ENCODE data around the gene ABI1. TPM values are rescaled to one million over a fixed set of nuclear protein-coding genes. Genes with fewer than 3 reads are reported as not detected.

ABI1 gene
- total and polyA plus RNA-seq, 8 donors = 11.7 to 71.0 (median 22.7) TPM

DNA sequence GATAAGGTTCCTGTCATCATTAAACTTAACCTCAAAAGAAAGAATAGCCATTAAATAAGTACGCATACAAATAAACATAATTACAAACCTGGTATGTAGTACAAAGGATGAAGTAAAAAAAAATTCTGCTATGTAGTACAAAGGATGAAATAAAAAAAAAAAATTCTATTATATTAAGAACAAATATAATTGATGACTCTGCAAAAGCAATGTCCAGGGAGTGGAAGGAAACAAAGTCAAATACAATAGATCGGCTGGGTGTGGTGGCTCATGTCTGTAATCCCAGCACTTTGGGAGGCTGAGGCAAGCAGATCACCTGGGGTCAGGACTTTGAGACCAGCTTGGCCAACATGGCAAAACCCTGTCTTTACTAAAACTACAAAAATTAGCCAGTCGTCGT is 56.9 kb downstream of the ABI1 start:
- Histone ChIP-seq H3K36me3 (peaks cover 0 to 4% (median 0%) of the 10 kb centered on the region in 4 donors), H3K27me3 (no peaks in the 10 kb centered on the region), H3K4me3 (no peak overlapping the region), H3K9me3 (no peaks in the 10 kb centered on the region), H3K4me1 (peaks cover 19 to 61% (median 45%) of the 10 kb centered on the region in 4 donors), H3K27ac (no peak overlapping the region)
- intact Hi-C loops (cut with DNase I; ENCODE audit: low total_unique reads) = no loop called here
- 87 to 93% (median 92%) methylated on average over 4 of the region's 4 CpGs for WGBS, 5 donors
- DNase-seq = no peak
- TF ChIP-seq POLR2AphosphoS5 (IDR thresholded peaks at IDR 0.05) = no peak
- no peak for TF ChIP-seq EP300 (IDR thresholded peaks at IDR 0.05)
- TF ChIP-seq, protein P1, sequence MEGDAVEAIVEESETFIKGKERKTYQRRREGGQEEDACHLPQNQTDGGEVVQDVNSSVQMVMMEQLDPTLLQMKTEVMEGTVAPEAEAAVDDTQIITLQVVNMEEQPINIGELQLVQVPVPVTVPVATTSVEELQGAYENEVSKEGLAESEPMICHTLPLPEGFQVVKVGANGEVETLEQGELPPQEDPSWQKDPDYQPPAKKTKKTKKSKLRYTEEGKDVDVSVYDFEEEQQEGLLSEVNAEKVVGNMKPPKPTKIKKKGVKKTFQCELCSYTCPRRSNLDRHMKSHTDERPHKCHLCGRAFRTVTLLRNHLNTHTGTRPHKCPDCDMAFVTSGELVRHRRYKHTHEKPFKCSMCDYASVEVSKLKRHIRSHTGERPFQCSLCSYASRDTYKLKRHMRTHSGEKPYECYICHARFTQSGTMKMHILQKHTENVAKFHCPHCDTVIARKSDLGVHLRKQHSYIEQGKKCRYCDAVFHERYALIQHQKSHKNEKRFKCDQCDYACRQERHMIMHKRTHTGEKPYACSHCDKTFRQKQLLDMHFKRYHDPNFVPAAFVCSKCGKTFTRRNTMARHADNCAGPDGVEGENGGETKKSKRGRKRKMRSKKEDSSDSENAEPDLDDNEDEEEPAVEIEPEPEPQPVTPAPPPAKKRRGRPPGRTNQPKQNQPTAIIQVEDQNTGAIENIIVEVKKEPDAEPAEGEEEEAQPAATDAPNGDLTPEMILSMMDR (IDR thresholded peaks at IDR 0.05) = no peak
- no peak for TF ChIP-seq POLR2A (IDR thresholded peaks at IDR 0.05)

DNA sequence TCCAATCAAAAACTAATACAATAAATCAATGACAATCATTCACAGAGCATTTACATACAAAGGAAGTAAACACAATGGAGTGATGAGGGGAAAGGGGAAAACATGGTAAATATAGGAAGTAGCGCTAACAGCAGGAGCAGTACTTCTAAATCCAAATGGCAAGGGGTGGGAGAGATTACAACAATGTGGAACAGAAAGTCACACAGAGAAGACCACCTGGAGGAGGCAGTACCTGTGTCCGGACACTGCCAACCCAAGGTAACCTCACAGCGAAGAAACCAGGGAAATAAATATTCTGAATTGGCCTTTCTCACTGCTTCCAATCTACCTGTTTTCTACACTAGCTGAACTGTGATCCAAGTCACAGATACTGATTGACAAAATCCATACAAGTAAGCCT is 58.2 kb downstream of the ABI1 start:
- no peak overlapping the region for H3K27ac ChIP-seq
- H3K4me3 ChIP-seq = no peak overlapping the region
- intact Hi-C loops (cut with DNase I; ENCODE audit: low total_unique reads) = no loop called here
- DNase-seq = no peak
- WGBS, 5 donors = 89 to 99% (median 91%) methylated on average over 3 of the region's 3 CpGs
- H3K9me3 ChIP-seq = no peaks in the 10 kb centered on the region
- TF ChIP-seq POLR2AphosphoS5 (IDR thresholded peaks at IDR 0.05) (no peak), EP300 (IDR thresholded peaks at IDR 0.05) (no peak), POLR2A (IDR thresholded peaks at IDR 0.05) (no peak)
- TF ChIP-seq, protein P1 (IDR thresholded peaks at IDR 0.05) = no peak
- peaks cover 0 to under 1% (median 0%) of the 10 kb centered on the region in 4 donors for H3K36me3 ChIP-seq
- no peaks in the 10 kb centered on the region for H3K27me3 ChIP-seq
- H3K4me1 ChIP-seq = peaks cover 19 to 61% (median 45%) of the 10 kb centered on the region in 4 donors

GRCh38 chr10:26801831-26802230 is 58.9 kb downstream of the ABI1 start:
- TF ChIP-seq, protein P1 (IDR thresholded peaks at IDR 0.05) = no peak
- TF ChIP-seq EP300 (IDR thresholded peaks at IDR 0.05) (no peak), POLR2AphosphoS5 (IDR thresholded peaks at IDR 0.05) (no peak), POLR2A (IDR thresholded peaks at IDR 0.05) (no peak)
- WGBS, 5 donors = 82 to 94% (median 89%) methylated on average over 3 of the region's 3 CpGs
- H3K4me1 ChIP-seq = peaks cover 19 to 58% (median 43%) of the 10 kb centered on the region in 4 donors
- no peak overlapping the region for H3K27ac ChIP-seq
- H3K4me3 ChIP-seq = no peak overlapping the region
- no peaks in the 10 kb centered on the region for H3K9me3 ChIP-seq
- no peaks in the 10 kb centered on the region for H3K36me3 ChIP-seq
- intact Hi-C loops (cut with DNase I; ENCODE audit: low total_unique reads) = no loop called here
- DNase-seq = no peak
- no peaks in the 10 kb centered on the region for H3K27me3 ChIP-seq

GRCh38 chr10:26801274-26801673 is 59.5 kb downstream of the ABI1 start:
- Histone ChIP-seq H3K4me3 (no peak overlapping the region), H3K4me1 (peaks cover 19 to 52% (median 39%) of the 10 kb centered on the region in 4 donors), H3K9me3 (no peaks in the 10 kb centered on the region), H3K27me3 (no peaks in the 10 kb centered on the region), H3K36me3 (no peaks in the 10 kb centered on the region), H3K27ac (no peak overlapping the region)
- WGBS, 5 donors = 91 to 98% (median 97%) methylated on average over 8 of the region's 8 CpGs
- no peak for DNase-seq
- intact Hi-C loops (cut with DNase I; ENCODE audit: low total_unique reads) = no loop called here
- TF ChIP-seq, protein P1 (IDR thresholded peaks at IDR 0.05) = no peak
- no peak for TF ChIP-seq POLR2AphosphoS5 (IDR thresholded peaks at IDR 0.05)
- TF ChIP-seq POLR2A (IDR thresholded peaks at IDR 0.05) = no peak
- TF ChIP-seq EP300 (IDR thresholded peaks at IDR 0.05) = no peak
